SIG-M5 (cell line): ENCODE data around the gene DYNC1I1.

ENCODE experiments used
- DNase-seq: peaks from one replicate; lab custom pipeline; 2025; lab: John Stamatoyannopoulos, UW

The DYNC1I1 gene

GRCh38 chr7:95971716-95972115 is 199.4 kb downstream of the DYNC1I1 start:
- no peak for DNase-seq

- DNase-seq: no peak
Measured at GRCh38 chr7:95972523-95972922, 200.2 kb downstream of the DYNC1I1 start.

DNA sequence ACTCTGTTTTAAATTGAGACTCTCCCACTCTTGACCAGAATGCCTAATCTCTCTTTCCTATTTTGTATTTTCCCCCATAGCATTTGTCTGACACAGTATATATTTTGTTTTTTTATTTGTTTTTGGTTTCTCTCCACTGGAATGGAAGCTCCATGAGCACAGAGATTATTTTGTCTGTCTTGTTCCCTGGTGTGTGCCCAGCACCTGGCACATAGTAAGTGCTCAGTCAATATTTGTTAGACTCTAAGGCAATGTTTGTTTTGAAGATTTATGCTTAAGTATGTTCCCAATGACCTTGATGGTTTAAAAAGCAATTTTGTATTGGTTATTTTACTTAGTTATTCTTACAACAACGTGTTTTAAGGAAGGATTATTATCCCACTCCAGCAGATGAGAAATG is 201.8 kb downstream of the DYNC1I1 start:
- DNase-seq: no peak

DNA sequence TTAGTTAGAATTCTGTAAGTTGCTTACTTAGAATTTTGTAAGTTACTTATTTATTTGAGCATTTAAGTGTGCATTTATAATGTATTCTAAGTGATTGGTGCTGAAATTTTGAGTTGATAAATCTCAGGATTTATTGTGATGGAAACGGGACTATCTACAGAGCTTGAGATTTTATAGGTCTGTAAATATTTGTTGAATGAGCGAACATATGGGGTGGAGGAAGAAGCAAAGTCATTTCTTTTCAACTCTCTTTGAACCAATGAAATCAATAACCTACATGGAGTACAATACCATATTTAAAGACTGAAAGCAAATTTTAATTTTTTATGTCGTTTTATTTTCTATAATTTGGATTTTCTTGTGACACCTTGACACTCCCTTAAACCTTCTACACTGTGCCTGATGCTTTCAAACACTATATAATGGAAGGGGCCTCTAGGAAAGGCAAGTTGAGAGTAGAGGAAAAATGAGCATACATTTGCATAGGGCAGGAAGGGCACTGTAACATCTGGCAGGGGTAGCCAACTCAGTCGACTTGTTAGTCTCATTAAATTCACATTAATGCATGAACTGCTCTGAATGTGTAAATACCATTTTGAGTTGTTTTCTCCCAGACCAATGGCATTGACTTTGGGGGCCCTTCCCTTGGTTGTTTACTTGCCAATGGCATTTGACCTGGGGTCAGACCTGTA is 204.2 kb downstream of the DYNC1I1 start:
- no peak for DNase-seq

DNA sequence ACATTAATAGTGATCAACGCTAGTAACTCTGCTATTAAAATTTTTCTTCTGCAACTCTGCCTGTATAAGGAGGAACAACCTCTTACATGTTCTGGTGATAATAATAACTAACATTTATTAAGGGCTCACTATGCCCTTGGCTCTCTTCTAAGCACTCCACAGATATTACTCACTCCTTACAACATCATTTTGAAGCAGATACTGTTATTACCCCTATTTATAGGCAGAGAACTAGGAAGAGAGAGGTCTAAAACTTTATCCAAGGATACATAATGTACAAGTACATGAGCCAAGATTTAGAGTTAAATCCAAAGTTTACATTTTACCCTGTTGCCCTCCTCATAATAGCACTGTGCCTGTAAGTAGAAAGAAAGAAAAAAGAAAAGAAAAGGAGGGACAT is 205.6 kb downstream of the DYNC1I1 start:
- no peak for DNase-seq

GRCh38 chr7:95980167-95980566 is 207.8 kb downstream of the DYNC1I1 start:
- no peak for DNase-seq

GRCh38 chr7:95980706-95981105 is 208.4 kb downstream of the DYNC1I1 start:
- DNase-seq: no peak

GRCh38 chr7:95986178-95986764 is 213.9 kb downstream of the DYNC1I1 start:
- no peak for DNase-seq

DNA sequence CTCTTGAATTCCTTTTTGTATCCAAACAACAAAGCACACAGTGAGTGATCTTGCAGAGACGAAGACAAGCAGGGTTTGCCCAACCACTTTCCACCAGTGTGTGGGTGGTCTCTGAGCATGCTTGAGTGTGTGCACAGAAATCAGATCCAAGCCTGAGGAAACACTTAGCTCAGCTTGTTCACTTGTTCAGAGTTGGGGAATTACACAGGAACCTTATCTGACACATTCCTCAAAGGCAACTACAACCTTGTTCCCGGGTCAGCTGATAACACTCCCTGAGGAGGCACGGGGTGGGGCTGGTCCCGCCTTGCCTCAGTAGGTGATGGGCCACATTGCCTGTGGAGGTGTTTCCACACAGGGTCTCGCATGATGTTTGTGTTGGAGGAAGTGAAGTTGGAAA is 216.9 kb downstream of the DYNC1I1 start:
- no peak for DNase-seq

DNA sequence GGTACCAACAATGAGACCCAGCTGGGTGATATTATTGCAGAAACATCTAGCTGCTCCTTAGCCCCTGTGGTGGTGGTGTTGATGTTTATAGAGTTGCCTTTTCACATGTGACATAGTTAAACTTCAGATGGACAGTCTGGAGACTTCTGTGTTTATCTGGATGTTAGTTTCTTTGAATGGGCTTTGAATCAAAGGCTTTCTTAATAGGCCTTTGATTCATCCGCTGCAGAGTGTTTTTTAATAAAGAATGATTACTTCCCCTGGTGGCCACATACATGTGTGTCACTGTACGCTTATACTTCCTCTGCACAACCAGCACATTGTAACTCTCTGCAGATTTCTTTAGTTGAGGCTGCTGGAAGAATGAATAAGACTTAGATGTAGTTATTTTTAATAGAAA is 221.0 kb downstream of the DYNC1I1 start:
- no peak for DNase-seq

GRCh38 chr7:95996174-95996573 is 223.8 kb downstream of the DYNC1I1 start:
- DNase-seq: no peak

GRCh38 chr7:95996886-95997285 is 224.5 kb downstream of the DYNC1I1 start:
- no peak for DNase-seq

- no peak for DNase-seq
Measured at GRCh38 chr7:95997632-95998031, 225.3 kb downstream of the DYNC1I1 start.

DNA sequence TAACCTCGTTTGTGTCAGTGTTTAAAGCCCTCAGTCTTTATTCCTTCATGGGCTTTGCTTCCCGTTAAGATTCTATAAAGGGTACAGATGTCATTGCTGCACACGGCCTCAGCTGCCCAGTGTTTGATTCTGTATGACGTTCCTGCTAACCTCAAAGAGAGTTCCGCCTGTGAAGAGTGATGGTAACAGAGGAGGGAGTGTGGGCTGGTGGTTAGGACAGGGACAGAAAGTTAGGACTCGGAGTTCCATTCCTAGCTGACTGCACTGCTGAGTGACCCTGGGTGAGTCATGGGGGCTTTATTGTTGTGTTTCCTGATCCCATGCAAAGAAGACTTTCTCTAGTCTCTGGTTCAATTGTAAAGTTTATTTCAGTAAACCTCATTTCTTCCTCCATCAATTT is 227.1 kb downstream of the DYNC1I1 start:
- DNase-seq: no peak

- DNase-seq: no peak
Measured at GRCh38 chr7:96004578-96004977, 232.2 kb downstream of the DYNC1I1 start.

- DNase-seq: no peak
Measured at GRCh38 chr7:96005271-96005670, 232.9 kb downstream of the DYNC1I1 start.

GRCh38 chr7:96009148-96009547 is 236.8 kb downstream of the DYNC1I1 start:
- DNase-seq: no peak

- no peak for DNase-seq
Measured at GRCh38 chr7:96013836-96014235, 241.5 kb downstream of the DYNC1I1 start.

- DNase-seq: no peak
Measured at GRCh38 chr7:96014617-96015016, 242.3 kb downstream of the DYNC1I1 start.

- DNase-seq: no peak
Measured at GRCh38 chr7:96016056-96016586, 243.8 kb downstream of the DYNC1I1 start.

- DNase-seq: no peak
Measured at GRCh38 chr7:96016735-96017134, 244.4 kb downstream of the DYNC1I1 start.

- no peak for DNase-seq
Measured at GRCh38 chr7:96017877-96018276, 245.5 kb downstream of the DYNC1I1 start.

- DNase-seq: no peak
Measured at GRCh38 chr7:96021568-96021967, 249.2 kb downstream of the DYNC1I1 start.

DNA sequence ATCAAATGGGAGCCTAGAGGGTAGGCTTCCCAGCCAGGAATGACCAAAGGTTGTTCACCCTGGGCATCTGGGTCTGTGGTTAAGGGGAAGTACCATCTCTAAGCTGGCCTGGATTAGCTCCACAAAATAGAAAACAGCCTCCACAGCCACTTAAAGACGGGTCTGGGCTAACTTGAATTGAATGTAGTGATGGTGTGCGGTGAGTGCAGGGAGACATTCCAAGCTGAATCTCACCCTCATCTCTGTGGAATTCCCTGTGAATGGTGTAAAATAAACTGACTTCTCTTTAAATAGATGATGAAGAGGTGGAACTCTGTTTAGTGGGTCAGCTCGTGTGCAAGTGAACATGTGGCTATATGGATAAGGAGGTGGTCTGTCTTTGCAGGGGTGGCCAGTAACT is 251.0 kb downstream of the DYNC1I1 start:
- no peak for DNase-seq
